ENCODE results near the gene ARID1B. TPM values are rescaled to one million over a fixed set of nuclear protein-coding genes. Genes with fewer than 3 reads are reported as not detected.

Gene ARID1B
- total and polyA plus RNA-seq, 9 of the 15 experiments (the other 6 are each of a cell fraction or from before 2014, with no cell fraction given) = 12.5 to 50.5 (median 25.8) TPM

- TF ChIP-seq, protein P1, sequence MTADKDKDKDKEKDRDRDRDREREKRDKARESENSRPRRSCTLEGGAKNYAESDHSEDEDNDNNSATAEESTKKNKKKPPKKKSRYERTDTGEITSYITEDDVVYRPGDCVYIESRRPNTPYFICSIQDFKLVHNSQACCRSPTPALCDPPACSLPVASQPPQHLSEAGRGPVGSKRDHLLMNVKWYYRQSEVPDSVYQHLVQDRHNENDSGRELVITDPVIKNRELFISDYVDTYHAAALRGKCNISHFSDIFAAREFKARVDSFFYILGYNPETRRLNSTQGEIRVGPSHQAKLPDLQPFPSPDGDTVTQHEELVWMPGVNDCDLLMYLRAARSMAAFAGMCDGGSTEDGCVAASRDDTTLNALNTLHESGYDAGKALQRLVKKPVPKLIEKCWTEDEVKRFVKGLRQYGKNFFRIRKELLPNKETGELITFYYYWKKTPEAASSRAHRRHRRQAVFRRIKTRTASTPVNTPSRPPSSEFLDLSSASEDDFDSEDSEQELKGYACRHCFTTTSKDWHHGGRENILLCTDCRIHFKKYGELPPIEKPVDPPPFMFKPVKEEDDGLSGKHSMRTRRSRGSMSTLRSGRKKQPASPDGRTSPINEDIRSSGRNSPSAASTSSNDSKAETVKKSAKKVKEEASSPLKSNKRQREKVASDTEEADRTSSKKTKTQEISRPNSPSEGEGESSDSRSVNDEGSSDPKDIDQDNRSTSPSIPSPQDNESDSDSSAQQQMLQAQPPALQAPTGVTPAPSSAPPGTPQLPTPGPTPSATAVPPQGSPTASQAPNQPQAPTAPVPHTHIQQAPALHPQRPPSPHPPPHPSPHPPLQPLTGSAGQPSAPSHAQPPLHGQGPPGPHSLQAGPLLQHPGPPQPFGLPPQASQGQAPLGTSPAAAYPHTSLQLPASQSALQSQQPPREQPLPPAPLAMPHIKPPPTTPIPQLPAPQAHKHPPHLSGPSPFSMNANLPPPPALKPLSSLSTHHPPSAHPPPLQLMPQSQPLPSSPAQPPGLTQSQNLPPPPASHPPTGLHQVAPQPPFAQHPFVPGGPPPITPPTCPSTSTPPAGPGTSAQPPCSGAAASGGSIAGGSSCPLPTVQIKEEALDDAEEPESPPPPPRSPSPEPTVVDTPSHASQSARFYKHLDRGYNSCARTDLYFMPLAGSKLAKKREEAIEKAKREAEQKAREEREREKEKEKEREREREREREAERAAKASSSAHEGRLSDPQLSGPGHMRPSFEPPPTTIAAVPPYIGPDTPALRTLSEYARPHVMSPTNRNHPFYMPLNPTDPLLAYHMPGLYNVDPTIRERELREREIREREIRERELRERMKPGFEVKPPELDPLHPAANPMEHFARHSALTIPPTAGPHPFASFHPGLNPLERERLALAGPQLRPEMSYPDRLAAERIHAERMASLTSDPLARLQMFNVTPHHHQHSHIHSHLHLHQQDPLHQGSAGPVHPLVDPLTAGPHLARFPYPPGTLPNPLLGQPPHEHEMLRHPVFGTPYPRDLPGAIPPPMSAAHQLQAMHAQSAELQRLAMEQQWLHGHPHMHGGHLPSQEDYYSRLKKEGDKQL (CRISPR knock-in tag; IDR thresholded peaks at IDR 0.05; ENCODE audit: borderline replicate concordance) = no peak
- TF ChIP-seq MNT (conservative IDR thresholded peaks at IDR 0.05) (peak; percentile 41 to 56; a peak in 1 of 4 replicates), ZFP1 (CRISPR knock-in tag; IDR thresholded peaks at IDR 0.05) (no peak), MEIS2 (IDR thresholded peaks at IDR 0.05; ENCODE audit: partially characterized antibody) (peak; percentile 21), CREB1 (IDR thresholded peaks at IDR 0.05) (0 out of 2 replicates have a peak, but pooled peaks have one; percentile 16), CREB1 (CRISPR knock-in tag; IDR thresholded peaks at IDR 0.05) (no peak), MXD1 (CRISPR knock-in tag; IDR thresholded peaks at IDR 0.05; ENCODE audit: borderline replicate concordance, poor library complexity, severe bottlenecking) (no peak), LCOR (CRISPR knock-in tag; IDR thresholded peaks at IDR 0.05) (0 out of 2 replicates have a peak, but pooled peaks have one; percentile 35), C11orf30 (IDR thresholded peaks at IDR 0.05; ENCODE audit: low read depth) (peak; percentile 40), ZNF561 (CRISPR knock-in tag; conservative IDR thresholded peaks at IDR 0.05) (no peak), TFAM (CRISPR knock-in tag; conservative IDR thresholded peaks at IDR 0.05) (no peak), ZNF175 (CRISPR knock-in tag; IDR thresholded peaks at IDR 0.05; ENCODE audit: low read depth) (no peak), NCOR1 (IDR thresholded peaks at IDR 0.05) (peak; percentile 48), ZNF57 (CRISPR knock-in tag; IDR thresholded peaks at IDR 0.05) (no peak), L3MBTL2 (IDR thresholded peaks at IDR 0.05) (peak; percentile 50; the same call in 1 of the 2 replicates), TEAD4 (IDR thresholded peaks at IDR 0.05; ENCODE audit: low read length) (peak; percentile 86), TEAD4 (CRISPR knock-in tag; IDR thresholded peaks at IDR 0.05; ENCODE audit: borderline replicate concordance) (no peak), CHD4 (IDR thresholded peaks at IDR 0.05; ENCODE audit: insufficient read depth, insufficient replicate concordance, low read depth, low read length, poor library complexity, severe bottlenecking) (no peak), RCOR1 (IDR thresholded peaks at IDR 0.05; ENCODE audit: borderline replicate concordance in 1 of 2, low read depth in 2 of 2, low read length in 2 of 2) (peak in 1 of 2 experiments; percentile 56; a peak in 1 of 4 replicates)
- TF ChIP-seq, protein P2, sequence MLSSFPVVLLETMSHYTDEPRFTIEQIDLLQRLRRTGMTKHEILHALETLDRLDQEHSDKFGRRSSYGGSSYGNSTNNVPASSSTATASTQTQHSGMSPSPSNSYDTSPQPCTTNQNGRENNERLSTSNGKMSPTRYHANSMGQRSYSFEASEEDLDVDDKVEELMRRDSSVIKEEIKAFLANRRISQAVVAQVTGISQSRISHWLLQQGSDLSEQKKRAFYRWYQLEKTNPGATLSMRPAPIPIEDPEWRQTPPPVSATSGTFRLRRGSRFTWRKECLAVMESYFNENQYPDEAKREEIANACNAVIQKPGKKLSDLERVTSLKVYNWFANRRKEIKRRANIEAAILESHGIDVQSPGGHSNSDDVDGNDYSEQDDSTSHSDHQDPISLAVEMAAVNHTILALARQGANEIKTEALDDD (IDR thresholded peaks at IDR 0.05) = no peak
Measured at GRCh38 chr6:156887623-156888269, 110.6 kb downstream of the ARID1B start (continued).
